Mucosa of descending colon (tissue), 3 donors: Measurements from ENCODE around the gene HNF1B. TPM values are rescaled to one million over a fixed set of nuclear protein-coding genes. Genes with fewer than 3 reads are reported as not detected.
"Not testable (repeated sequence)": the region's sequence is repeated elsewhere in the genome, so short reads cannot be mapped to it uniquely, and the experiment has no call there.

Experiments
- ATAC-seq: fragments of 200-7000 bp; cut with Tn5 transposase; one replicate; pipeline ENCODE4 v1.9.1; 2020; ENCODE audit warnings: mild to moderate bottlenecking, moderate library complexity
- DNase-seq, 3 donors: peaks; one replicate each; pipeline ENCODE4 v3.0.0-alpha.2; 2020
- H3K36me3 ChIP-seq: fragments of 200-600 bp; one replicate; pipeline ENCODE4 v1.8.0; 2021; ENCODE audit warnings: low read depth, mild to moderate bottlenecking
- H3K4me1 ChIP-seq: fragments of 200-600 bp; one replicate; pipeline ENCODE4 v1.8.0; 2021; ENCODE audit warnings: low read depth, mild to moderate bottlenecking
- H3K4me3 ChIP-seq: fragments of 200-600 bp; one replicate; pipeline ENCODE4 v1.8.0; 2021; ENCODE audit warnings: mild to moderate bottlenecking
- H3K9me3 ChIP-seq: fragments of 200-600 bp; one replicate; pipeline ENCODE4 v1.8.0; 2021; ENCODE audit warnings: mild to moderate bottlenecking
- intact Hi-C, 2 donors: fragments of 100-400 bp; cut with DNase I in 1 of 2; cut with micrococcal nuclease in 1 of 2; formaldehyde crosslinking; loops; one replicate each; pipeline versions ENCODE4 v1.11.0 to v1.11.1; 2022; cut with DNase I, micrococcal nuclease
- total RNA-seq, 3 donors: library from RNA; stranded (reverse); fragmentation: NEBNext Ultra II Directional in 2 of 3; extraction: Animal tissue kit (Norgen Biotek cat#: 25700) in 2 of 3; gene quantifications; one replicate each; pipeline versions ENCODE4 v1.2.1 to v1.2.4, GENCODE V29; 2021 to 2023
- TF ChIP-seq, protein P1 (sequence below): fragments of 200-600 bp; IDR thresholded peaks from one replicate; pipeline ENCODE4 v1.8.0; 2022; ENCODE audit warnings: antibody characterized with exemption, mild to moderate bottlenecking
- donor health status: DM: no; HTN: no; CAD: no; lungs with moderate emphysema.
- donor health status: DM: no; HTN: no; CAD: no.
- donor health status: DM: no; HTN: yes; CAD: no.

The HNF1B gene
- total RNA-seq, 3 donors from 2014 or later = 21.1 to 54.6 (median 34.8) TPM

DNA sequence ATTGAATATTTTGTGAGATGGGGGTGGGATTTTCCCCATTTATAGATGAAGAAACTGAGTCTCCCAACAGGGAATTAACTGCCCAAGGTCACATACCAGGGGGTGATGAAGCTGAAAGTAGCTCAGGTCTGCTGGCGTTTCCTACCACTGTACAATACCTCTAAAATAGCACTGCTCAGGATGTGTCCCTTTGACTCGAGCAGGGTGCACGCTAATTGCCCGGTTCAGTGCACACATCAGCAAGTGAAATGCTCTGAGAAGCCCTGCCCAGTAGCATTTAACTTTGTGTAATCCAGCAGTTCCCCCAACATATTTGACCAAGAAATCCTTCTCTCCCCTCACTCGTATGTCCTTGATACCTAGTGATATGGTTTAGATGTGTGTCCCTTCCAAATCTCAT lies 51.5 kb downstream of the HNF1B start:
- TF ChIP-seq, protein P1, sequence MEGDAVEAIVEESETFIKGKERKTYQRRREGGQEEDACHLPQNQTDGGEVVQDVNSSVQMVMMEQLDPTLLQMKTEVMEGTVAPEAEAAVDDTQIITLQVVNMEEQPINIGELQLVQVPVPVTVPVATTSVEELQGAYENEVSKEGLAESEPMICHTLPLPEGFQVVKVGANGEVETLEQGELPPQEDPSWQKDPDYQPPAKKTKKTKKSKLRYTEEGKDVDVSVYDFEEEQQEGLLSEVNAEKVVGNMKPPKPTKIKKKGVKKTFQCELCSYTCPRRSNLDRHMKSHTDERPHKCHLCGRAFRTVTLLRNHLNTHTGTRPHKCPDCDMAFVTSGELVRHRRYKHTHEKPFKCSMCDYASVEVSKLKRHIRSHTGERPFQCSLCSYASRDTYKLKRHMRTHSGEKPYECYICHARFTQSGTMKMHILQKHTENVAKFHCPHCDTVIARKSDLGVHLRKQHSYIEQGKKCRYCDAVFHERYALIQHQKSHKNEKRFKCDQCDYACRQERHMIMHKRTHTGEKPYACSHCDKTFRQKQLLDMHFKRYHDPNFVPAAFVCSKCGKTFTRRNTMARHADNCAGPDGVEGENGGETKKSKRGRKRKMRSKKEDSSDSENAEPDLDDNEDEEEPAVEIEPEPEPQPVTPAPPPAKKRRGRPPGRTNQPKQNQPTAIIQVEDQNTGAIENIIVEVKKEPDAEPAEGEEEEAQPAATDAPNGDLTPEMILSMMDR = no peak
- Histone ChIP-seq H3K36me3 (no peaks in the 10 kb centered on the region), H3K4me3 (no peak overlapping the region), H3K4me1 (no peaks in the 10 kb centered on the region), H3K9me3 (no peaks in the 10 kb centered on the region)
- intact Hi-C loops = no loop called here
- ATAC-seq = no peak
- DNase-seq = no peak

DNA sequence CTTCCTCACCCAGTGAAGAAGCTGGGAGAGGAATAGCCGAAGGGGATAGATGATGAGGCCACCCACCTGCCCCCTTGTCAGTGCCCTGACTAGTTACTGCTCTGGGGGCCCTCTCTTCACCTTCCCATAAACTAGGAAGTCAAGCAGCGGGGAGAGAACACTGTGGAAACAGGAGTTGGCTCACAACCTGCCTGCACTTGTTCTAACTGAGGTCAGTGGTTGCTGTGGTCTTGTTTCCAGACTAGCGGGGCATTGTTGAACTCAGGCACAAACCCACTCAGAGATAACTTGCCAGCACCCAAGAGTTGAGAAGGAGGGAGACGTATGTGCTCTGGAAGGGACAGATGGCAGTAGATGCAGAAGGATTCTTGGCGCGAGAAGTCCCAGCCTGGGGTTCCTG lies 53.1 kb downstream of the HNF1B start:
- Histone ChIP-seq H3K4me3 (no peak overlapping the region), H3K4me1 (no peaks in the 10 kb centered on the region), H3K9me3 (no peaks in the 10 kb centered on the region), H3K36me3 (no peaks in the 10 kb centered on the region)
- ATAC-seq = no peak
- no peak for DNase-seq
- intact Hi-C loops = no loop called here
- TF ChIP-seq, protein P1 = no peak

DNA sequence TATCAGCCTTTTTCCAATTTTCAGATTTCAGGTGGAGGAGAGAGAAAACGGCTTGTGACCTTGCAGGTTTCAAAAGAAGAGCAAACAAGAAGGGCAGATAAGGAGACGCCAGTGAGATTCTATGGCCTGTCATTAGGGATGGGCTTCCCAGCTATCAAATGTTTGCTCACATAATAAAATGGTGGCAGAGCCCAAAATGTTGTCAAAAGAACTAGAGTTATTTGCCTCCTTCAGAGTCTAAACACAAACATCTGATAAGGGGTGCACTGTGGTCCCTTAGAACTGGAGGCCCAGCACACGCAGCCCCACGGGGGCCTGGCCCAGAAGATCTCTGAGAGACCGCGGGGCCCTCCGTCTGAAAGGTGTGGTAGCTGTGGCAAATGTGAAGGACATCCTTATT lies 55.5 kb downstream of the HNF1B start:
- ATAC-seq = no peak
- Histone ChIP-seq H3K9me3 (no peaks in the 10 kb centered on the region), H3K36me3 (no peaks in the 10 kb centered on the region), H3K4me1 (no peaks in the 10 kb centered on the region), H3K4me3 (no peak overlapping the region)
- DNase-seq = no peak
- TF ChIP-seq, protein P1 = no peak
- intact Hi-C loops = no loop called here

DNA sequence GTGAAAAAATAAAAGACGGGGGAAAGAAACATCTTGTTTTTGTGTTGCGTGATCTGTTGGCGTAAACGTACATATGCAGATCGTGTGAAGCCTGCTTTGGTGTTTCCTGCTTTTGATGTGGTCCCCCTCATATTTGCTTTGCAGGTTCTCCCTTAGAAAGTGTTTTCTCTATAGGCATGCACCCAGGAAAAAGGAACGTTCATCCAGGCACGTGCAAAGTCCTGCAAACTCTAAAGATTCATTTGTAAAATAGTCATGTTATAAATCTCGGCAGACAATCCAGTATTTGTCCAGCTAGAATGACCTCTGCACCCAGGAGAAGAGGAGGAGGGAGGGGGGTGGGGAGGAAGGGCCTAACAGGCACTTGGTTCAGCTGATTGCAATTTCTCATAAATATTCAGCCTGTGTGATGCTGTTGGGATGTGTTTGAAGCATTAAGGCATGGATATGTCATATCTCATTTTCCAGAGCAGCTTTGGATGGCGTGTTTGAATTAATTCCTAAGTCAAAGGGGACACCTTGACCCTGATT lies 61.3 kb downstream of the HNF1B start:
- H3K9me3 ChIP-seq = no peaks in the 10 kb centered on the region
- no peaks in the 10 kb centered on the region for H3K4me1 ChIP-seq
- TF ChIP-seq, protein P1 = no peak
- H3K36me3 ChIP-seq = no peaks in the 10 kb centered on the region
- intact Hi-C loops = no loop called here
- no peak overlapping the region for H3K4me3 ChIP-seq
- DNase-seq (no peak), ATAC-seq (peak; percentile 84)

DNA sequence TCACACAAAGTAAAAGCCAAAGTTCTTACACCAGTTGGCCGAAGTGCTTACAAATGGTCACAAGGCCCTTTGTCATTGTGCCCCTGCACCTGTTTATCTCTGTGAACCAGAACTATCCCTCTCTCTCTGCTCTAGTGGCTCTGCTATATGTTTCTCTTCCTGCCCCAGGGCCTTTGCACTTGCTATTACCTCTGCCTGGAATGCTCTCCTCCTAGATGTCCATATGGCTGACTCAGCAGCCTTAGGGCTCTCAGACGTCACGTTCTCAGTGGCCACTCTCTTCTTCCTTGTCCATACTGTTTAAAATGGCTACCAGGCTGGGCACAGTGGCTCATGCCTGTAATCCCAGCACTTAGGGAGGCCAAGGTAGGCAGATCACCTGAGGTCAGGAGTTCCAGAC lies 62.9 kb downstream of the HNF1B start:
- H3K4me3 ChIP-seq = no peak overlapping the region
- ATAC-seq = no peak
- TF ChIP-seq, protein P1 = no peak
- intact Hi-C loops = no loop called here
- no peak for DNase-seq
- no peaks in the 10 kb centered on the region for H3K9me3 ChIP-seq
- H3K4me1 ChIP-seq = peaks cover 3% of the 10 kb centered on the region
- no peaks in the 10 kb centered on the region for H3K36me3 ChIP-seq

DNA sequence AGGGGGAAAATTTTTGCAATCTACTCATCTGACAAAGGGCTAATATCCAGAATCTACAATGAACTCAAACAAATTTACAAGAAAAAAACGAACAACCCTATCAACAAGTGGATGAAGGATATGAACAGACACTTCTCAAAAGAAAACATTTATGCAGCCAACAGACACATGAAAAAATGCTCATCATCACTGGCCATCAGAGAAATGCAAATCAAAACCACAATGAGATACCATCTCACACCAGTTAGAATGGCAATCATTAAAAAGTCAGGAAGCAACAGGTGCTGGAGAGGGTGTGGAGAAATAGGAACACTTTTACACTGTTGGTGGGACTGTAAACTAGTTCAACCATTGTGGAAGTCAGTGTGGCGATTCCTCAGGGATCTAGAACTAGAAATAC lies 64.9 kb downstream of the HNF1B start:
- ATAC-seq, DNase-seq, intact Hi-C loops, H3K9me3 ChIP-seq, H3K4me3 ChIP-seq, H3K36me3 ChIP-seq: not testable (repeated sequence)
- peaks cover 15% of the 10 kb centered on the region for H3K4me1 ChIP-seq
